ENCODE results near the gene RPS25. TPM values are rescaled to one million over a fixed set of nuclear protein-coding genes. Genes with fewer than 3 reads are reported as not detected.

Gene RPS25
- total and polyA plus RNA-seq, 9 of the 15 experiments (the other 6 are each of a cell fraction or from before 2014, with no cell fraction given): 1,553 to 5,486 (median 2,471) TPM

DNA sequence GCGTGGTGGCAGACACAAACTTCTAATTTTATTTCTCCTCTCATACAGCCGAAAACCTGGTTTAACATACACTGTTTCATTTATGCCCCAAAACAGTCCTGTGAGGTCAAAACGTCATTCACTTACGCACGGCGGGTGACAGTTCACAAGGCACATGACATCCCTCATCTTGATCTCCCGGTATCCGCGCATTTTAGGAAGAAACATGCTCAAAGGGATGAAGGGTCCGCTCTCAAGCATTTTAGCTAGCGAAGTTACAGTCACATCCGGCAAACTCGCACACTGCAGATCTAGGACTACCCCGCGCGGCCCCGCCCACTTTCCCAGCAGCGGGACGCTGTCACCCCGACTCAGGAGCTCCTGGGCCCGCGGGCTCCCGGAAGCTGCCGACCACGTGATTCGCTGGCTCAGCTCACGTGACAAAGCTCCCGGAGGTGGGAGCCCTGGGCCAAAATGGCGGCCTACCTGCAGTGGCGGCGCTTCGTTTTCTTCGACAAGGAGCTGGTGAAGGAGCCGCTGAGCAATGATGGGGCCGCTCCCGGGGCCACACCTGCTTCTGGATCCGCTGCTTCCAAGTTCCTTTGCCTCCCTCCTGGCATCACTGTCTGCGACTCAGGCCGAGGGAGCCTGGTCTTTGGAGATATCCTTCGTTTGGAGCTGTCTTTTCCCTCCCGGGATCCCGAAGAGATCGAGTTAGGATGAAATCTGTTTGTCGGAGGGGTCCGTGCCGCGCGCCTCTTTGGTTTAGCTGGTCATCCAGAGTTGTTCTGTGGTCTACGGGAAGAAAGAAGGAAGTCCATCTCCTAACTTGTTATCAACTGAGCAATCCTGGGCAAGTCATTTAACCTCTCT is 49.5 kb upstream of the RPS25 start, which contains the start of gene VPS11 (continued):
- TF ChIP-seq SIN3A (IDR thresholded peaks at IDR 0.05; ENCODE audit: borderline replicate concordance in 2 of 2, control insufficient read depth in 1 of 2, low read depth in 2 of 2, low read length in 2 of 2): peak; percentile 79 to 98; a peak in 3 of 4 replicates
- no peak for TF ChIP-seq SAFB (IDR thresholded peaks at IDR 0.05; ENCODE audit: borderline replicate concordance, low read depth, low read length)
- TF ChIP-seq, protein P1, sequence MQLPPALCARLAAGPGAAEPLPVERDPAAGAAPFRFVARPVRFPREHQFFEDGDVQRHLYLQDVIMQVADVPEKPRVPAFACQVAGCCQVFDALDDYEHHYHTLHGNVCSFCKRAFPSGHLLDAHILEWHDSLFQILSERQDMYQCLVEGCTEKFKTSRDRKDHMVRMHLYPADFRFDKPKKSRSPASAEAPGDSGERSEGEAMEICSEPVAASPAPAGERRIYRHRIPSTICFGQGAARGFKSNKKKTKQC (CRISPR knock-in tag; IDR thresholded peaks at IDR 0.05): no peak
- TF ChIP-seq, protein P2, sequence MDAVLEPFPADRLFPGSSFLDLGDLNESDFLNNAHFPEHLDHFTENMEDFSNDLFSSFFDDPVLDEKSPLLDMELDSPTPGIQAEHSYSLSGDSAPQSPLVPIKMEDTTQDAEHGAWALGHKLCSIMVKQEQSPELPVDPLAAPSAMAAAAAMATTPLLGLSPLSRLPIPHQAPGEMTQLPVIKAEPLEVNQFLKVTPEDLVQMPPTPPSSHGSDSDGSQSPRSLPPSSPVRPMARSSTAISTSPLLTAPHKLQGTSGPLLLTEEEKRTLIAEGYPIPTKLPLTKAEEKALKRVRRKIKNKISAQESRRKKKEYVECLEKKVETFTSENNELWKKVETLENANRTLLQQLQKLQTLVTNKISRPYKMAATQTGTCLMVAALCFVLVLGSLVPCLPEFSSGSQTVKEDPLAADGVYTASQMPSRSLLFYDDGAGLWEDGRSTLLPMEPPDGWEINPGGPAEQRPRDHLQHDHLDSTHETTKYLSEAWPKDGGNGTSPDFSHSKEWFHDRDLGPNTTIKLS (IDR thresholded peaks at IDR 0.05; ENCODE audit: borderline replicate concordance, low read depth): 0 out of 2 replicates have a peak, but pooled peaks have one; percentile 34
- TF ChIP-seq LEF1 (IDR thresholded peaks at IDR 0.05): 0 out of 2 replicates have a peak, but pooled peaks have one; percentile 55
- TF ChIP-seq EP400 (IDR thresholded peaks at IDR 0.05): peak; percentile 83
- TF ChIP-seq MXI1 (IDR thresholded peaks at IDR 0.05; ENCODE audit: low read depth, low read length): peak; percentile 48
- TF ChIP-seq, protein P3, sequence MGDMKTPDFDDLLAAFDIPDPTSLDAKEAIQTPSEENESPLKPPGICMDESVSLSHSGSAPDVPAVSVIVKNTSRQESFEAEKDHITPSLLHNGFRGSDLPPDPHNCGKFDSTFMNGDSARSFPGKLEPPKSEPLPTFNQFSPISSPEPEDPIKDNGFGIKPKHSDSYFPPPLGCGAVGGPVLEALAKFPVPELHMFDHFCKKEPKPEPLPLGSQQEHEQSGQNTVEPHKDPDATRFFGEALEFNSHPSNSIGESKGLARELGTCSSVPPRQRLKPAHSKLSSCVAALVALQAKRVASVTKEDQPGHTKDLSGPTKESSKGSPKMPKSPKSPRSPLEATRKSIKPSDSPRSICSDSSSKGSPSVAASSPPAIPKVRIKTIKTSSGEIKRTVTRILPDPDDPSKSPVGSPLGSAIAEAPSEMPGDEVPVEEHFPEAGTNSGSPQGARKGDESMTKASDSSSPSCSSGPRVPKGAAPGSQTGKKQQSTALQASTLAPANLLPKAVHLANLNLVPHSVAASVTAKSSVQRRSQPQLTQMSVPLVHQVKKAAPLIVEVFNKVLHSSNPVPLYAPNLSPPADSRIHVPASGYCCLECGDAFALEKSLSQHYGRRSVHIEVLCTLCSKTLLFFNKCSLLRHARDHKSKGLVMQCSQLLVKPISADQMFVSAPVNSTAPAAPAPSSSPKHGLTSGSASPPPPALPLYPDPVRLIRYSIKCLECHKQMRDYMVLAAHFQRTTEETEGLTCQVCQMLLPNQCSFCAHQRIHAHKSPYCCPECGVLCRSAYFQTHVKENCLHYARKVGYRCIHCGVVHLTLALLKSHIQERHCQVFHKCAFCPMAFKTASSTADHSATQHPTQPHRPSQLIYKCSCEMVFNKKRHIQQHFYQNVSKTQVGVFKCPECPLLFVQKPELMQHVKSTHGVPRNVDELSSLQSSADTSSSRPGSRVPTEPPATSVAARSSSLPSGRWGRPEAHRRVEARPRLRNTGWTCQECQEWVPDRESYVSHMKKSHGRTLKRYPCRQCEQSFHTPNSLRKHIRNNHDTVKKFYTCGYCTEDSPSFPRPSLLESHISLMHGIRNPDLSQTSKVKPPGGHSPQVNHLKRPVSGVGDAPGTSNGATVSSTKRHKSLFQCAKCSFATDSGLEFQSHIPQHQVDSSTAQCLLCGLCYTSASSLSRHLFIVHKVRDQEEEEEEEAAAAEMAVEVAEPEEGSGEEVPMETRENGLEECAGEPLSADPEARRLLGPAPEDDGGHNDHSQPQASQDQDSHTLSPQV (IDR thresholded peaks at IDR 0.05): no peak
- peak; percentile 75; the same call in 1 of the 2 replicates for TF ChIP-seq ELF2 (CRISPR knock-in tag; IDR thresholded peaks at IDR 0.05)
- no peak for TF ChIP-seq ZNF197 (CRISPR knock-in tag; IDR thresholded peaks at IDR 0.05; ENCODE audit: low read depth)
- TF ChIP-seq PKNOX1 (IDR thresholded peaks at IDR 0.05): peak; percentile 82
- TF ChIP-seq ZNF175 (CRISPR knock-in tag; IDR thresholded peaks at IDR 0.05; ENCODE audit: low read depth): no peak
- TF ChIP-seq ELF1 (tag; IDR thresholded peaks at IDR 0.05): peak; percentile 91

All from K562 (cell line).